Uterus (tissue), 2 donors: ENCODE measurements around the gene C16orf89.

Source experiments
- POLR2A ChIP-seq, 2 donors: fragments of 450-650 bp; IDR thresholded peaks; one replicate each; pipeline ENCODE4 v1.6.1; 2016; ENCODE audit warnings: antibody characterized with exemption in 2 of 2, mild to moderate bottlenecking in 1 of 2, moderate library complexity in 1 of 2
- TF ChIP-seq, protein P1 (sequence below), 4 experiments: fragments of 200-600 bp in 2 of 4; fragments of 450-650 bp in 2 of 4; sonication (generic) in 2 of 4; IDR thresholded peaks; one replicate each; pipeline ENCODE4 v1.5.1; 2016 to 2019; ENCODE audit warnings: antibody characterized with exemption in 4 of 4, mild to moderate bottlenecking in 2 of 4, moderate library complexity in 1 of 4

DNA sequence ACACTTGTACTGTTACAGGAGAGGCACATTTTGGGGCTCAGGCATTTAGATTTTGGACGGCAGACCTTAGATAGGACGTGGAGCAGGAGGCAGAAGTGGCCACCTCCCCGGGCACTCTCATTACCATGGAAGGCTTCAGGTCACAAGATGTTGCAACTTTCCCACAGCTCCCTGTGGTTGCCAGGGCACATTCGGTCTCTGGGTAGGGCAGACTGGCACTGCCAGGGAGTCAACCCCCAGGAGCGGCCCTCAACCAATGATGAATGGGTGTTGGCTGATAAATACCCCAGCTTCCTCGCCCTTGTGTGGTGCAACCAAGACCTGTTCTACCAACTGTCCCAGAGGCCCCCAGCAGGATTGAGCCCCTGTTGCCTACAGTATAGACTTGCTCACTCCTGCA is 43.2 kb downstream of the C16orf89 start:
- TF ChIP-seq POLR2A (IDR thresholded peaks at IDR 0.05) = no peak
- TF ChIP-seq, protein P1, sequence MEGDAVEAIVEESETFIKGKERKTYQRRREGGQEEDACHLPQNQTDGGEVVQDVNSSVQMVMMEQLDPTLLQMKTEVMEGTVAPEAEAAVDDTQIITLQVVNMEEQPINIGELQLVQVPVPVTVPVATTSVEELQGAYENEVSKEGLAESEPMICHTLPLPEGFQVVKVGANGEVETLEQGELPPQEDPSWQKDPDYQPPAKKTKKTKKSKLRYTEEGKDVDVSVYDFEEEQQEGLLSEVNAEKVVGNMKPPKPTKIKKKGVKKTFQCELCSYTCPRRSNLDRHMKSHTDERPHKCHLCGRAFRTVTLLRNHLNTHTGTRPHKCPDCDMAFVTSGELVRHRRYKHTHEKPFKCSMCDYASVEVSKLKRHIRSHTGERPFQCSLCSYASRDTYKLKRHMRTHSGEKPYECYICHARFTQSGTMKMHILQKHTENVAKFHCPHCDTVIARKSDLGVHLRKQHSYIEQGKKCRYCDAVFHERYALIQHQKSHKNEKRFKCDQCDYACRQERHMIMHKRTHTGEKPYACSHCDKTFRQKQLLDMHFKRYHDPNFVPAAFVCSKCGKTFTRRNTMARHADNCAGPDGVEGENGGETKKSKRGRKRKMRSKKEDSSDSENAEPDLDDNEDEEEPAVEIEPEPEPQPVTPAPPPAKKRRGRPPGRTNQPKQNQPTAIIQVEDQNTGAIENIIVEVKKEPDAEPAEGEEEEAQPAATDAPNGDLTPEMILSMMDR (IDR thresholded peaks at IDR 0.05) = no peak
